Natural killer cell treated with Interleukin-12 subunit alpha and Interleukin-12 subunit beta and Interleukin-15 and Interleukin-18, amount 100 ng/mL, for 72 hours (primary cell): ENCODE data around the gene GINS2. TPM values are rescaled to one million over a fixed set of nuclear protein-coding genes. Genes with fewer than 3 reads are reported as not detected.

Source experiments
- ATAC-seq, 2 donors: fragments of 150-1000 bp; cut with Tn5 transposase in 1 of 2; sonication (Bioruptor Pico), chemical (Tn5 transposase) in 1 of 2; 2 replicates each; pipeline ENCODE4 v1.10.0; 2021
- DNase-seq: peaks from one replicate; pipeline ENCODE4 v3.0.0; 2022; ENCODE audit warnings: low spot score
- H3K27ac Mint-ChIP-seq, 2 donors: 1 replicate in 1 of 2; 2 replicates in 1 of 2; pipeline ENCODE4 v1.8.0; 2022; ENCODE audit warnings: mixed read lengths in 2 of 2, mild to moderate bottlenecking in 1 of 2, moderate library complexity in 1 of 2
- H3K27me3 Mint-ChIP-seq, 2 donors: 1 replicate in 1 of 2; 2 replicates in 1 of 2; pipeline ENCODE4 v1.8.0; 2022; ENCODE audit warnings: mixed read lengths in 2 of 2
- H3K36me3 Mint-ChIP-seq: one replicate; pipeline ENCODE4 v1.8.0; 2022; ENCODE audit warnings: mixed read lengths
- H3K4me1 Mint-ChIP-seq, 2 donors: 1 replicate in 1 of 2; 2 replicates in 1 of 2; pipeline ENCODE4 v1.8.0; 2022; ENCODE audit warnings: low read depth in 2 of 2, mixed read lengths in 2 of 2, mild to moderate bottlenecking in 1 of 2
- H3K4me3 Mint-ChIP-seq: one replicate; pipeline ENCODE4 v1.8.0; 2022; ENCODE audit warnings: mixed read lengths
- H3K9me3 Mint-ChIP-seq: 2 replicates; pipeline ENCODE4 v1.8.0; 2022; ENCODE audit warnings: mixed read lengths
- total RNA-seq, 2 donors: library from RNA; stranded (reverse); gene quantifications; one replicate each; pipeline ENCODE4 v1.2.3, GENCODE V29; 2022

Gene GINS2
- total RNA-seq, 2 donors from 2014 or later = 34.3 to 69.5 TPM

- H3K27me3 Mint-ChIP-seq = no peaks in the 10 kb centered on the region
- no peak overlapping the region for H3K27ac Mint-ChIP-seq
- H3K9me3 Mint-ChIP-seq = no peaks in the 10 kb centered on the region
- H3K4me1 Mint-ChIP-seq = peaks cover 13 to 26% of the 10 kb centered on the region in 2 donors
- no peaks in the 10 kb centered on the region for H3K36me3 Mint-ChIP-seq
- ATAC-seq (no peak), DNase-seq (no peak)
- H3K4me3 Mint-ChIP-seq = no peak overlapping the region
Observed at GRCh38 chr16:85646358-85646907, 42.3 kb downstream of the GINS2 start.

GRCh38 chr16:85645021-85645589, 43.6 kb downstream of the GINS2 start:
- Mint-ChIP-seq H3K4me3 (no peak overlapping the region), H3K9me3 (no peaks in the 10 kb centered on the region), H3K27ac (no peak overlapping the region), H3K36me3 (no peaks in the 10 kb centered on the region), H3K27me3 (no peaks in the 10 kb centered on the region), H3K4me1 (peaks cover 18 to 29% of the 10 kb centered on the region in 2 donors)
- ATAC-seq = no peak
- DNase-seq = no peak

- H3K4me1 Mint-ChIP-seq = peaks cover 18 to 32% of the 10 kb centered on the region in 2 donors
- ATAC-seq = no peak
- no peaks in the 10 kb centered on the region for H3K9me3 Mint-ChIP-seq
- no peaks in the 10 kb centered on the region for H3K36me3 Mint-ChIP-seq
- H3K4me3 Mint-ChIP-seq = no peak overlapping the region
- H3K27me3 Mint-ChIP-seq = no peaks in the 10 kb centered on the region
- DNase-seq = no peak
- H3K27ac Mint-ChIP-seq = no peak overlapping the region
Observed at GRCh38 chr16:85644093-85644712, 44.6 kb downstream of the GINS2 start.

- no peaks in the 10 kb centered on the region for H3K27me3 Mint-ChIP-seq
- peaks cover 18 to 30% of the 10 kb centered on the region in 2 donors for H3K4me1 Mint-ChIP-seq
- no peaks in the 10 kb centered on the region for H3K36me3 Mint-ChIP-seq
- DNase-seq = no peak
- H3K4me3 Mint-ChIP-seq = no peak overlapping the region
- no peak for ATAC-seq
- H3K9me3 Mint-ChIP-seq = no peaks in the 10 kb centered on the region
- H3K27ac Mint-ChIP-seq = no peak overlapping the region
Observed at GRCh38 chr16:85643631-85644030, 45.1 kb downstream of the GINS2 start.

- Mint-ChIP-seq H3K4me3 (no peak overlapping the region), H3K9me3 (no peaks in the 10 kb centered on the region), H3K4me1 (peaks cover 18 to 30% of the 10 kb centered on the region in 2 donors), H3K36me3 (no peaks in the 10 kb centered on the region), H3K27ac (peak overlapping the region in 1 of 2 donors; percentile 54), H3K27me3 (no peaks in the 10 kb centered on the region)
- DNase-seq (no peak), ATAC-seq (peak; percentile 2 to 26)
Observed at GRCh38 chr16:85642762-85643358, 45.9 kb downstream of the GINS2 start.

GRCh38 chr16:85641776-85642176, 47.0 kb downstream of the GINS2 start:
- no peak for DNase-seq
- no peak for ATAC-seq
- no peak overlapping the region for H3K4me3 Mint-ChIP-seq
- H3K27me3 Mint-ChIP-seq = no peaks in the 10 kb centered on the region
- peaks cover 18 to 30% of the 10 kb centered on the region in 2 donors for H3K4me1 Mint-ChIP-seq
- H3K36me3 Mint-ChIP-seq = no peaks in the 10 kb centered on the region
- H3K27ac Mint-ChIP-seq = no peak overlapping the region
- H3K9me3 Mint-ChIP-seq = no peaks in the 10 kb centered on the region

GRCh38 chr16:85641305-85641704, 47.4 kb downstream of the GINS2 start:
- no peak for ATAC-seq
- Mint-ChIP-seq H3K4me3 (no peak overlapping the region), H3K27me3 (no peaks in the 10 kb centered on the region), H3K9me3 (no peaks in the 10 kb centered on the region), H3K27ac (no peak overlapping the region), H3K4me1 (peaks cover 18 to 30% of the 10 kb centered on the region in 2 donors), H3K36me3 (no peaks in the 10 kb centered on the region)
- DNase-seq = no peak

- no peak overlapping the region for H3K27ac Mint-ChIP-seq
- H3K4me3 Mint-ChIP-seq = no peak overlapping the region
- no peaks in the 10 kb centered on the region for H3K9me3 Mint-ChIP-seq
- DNase-seq = no peak
- no peaks in the 10 kb centered on the region for H3K27me3 Mint-ChIP-seq
- no peak for ATAC-seq
- no peaks in the 10 kb centered on the region for H3K36me3 Mint-ChIP-seq
- H3K4me1 Mint-ChIP-seq = peaks cover 11 to 23% of the 10 kb centered on the region in 2 donors
Observed at GRCh38 chr16:85640585-85640984, 48.2 kb downstream of the GINS2 start.

- Mint-ChIP-seq H3K36me3 (no peaks in the 10 kb centered on the region), H3K4me1 (peaks cover 11 to 23% of the 10 kb centered on the region in 2 donors), H3K4me3 (no peak overlapping the region), H3K9me3 (no peaks in the 10 kb centered on the region), H3K27me3 (no peaks in the 10 kb centered on the region), H3K27ac (no peak overlapping the region)
- ATAC-seq = no peak
- no peak for DNase-seq
Observed at GRCh38 chr16:85640254-85640558, 48.5 kb downstream of the GINS2 start.

- ATAC-seq (no peak), DNase-seq (no peak)
- Mint-ChIP-seq H3K4me1 (peaks cover 10 to 24% of the 10 kb centered on the region in 2 donors), H3K4me3 (no peak overlapping the region), H3K27ac (no peak overlapping the region), H3K9me3 (no peaks in the 10 kb centered on the region), H3K27me3 (no peaks in the 10 kb centered on the region), H3K36me3 (no peaks in the 10 kb centered on the region)
Observed at GRCh38 chr16:85639529-85640253, 49.1 kb downstream of the GINS2 start.

GRCh38 chr16:85638695-85639409, 49.9 kb downstream of the GINS2 start:
- no peak for ATAC-seq
- H3K4me3 Mint-ChIP-seq = no peak overlapping the region
- no peaks in the 10 kb centered on the region for H3K36me3 Mint-ChIP-seq
- no peaks in the 10 kb centered on the region for H3K9me3 Mint-ChIP-seq
- DNase-seq = no peak
- H3K27ac Mint-ChIP-seq = no peak overlapping the region
- peaks cover 4 to 18% of the 10 kb centered on the region in 2 donors for H3K4me1 Mint-ChIP-seq
- no peaks in the 10 kb centered on the region for H3K27me3 Mint-ChIP-seq

GRCh38 chr16:85637808-85638647, 50.7 kb downstream of the GINS2 start:
- no peak overlapping the region for H3K27ac Mint-ChIP-seq
- H3K4me1 Mint-ChIP-seq = peaks cover 4 to 17% of the 10 kb centered on the region in 2 donors
- no peak overlapping the region for H3K4me3 Mint-ChIP-seq
- no peaks in the 10 kb centered on the region for H3K36me3 Mint-ChIP-seq
- no peak for DNase-seq
- H3K9me3 Mint-ChIP-seq = no peaks in the 10 kb centered on the region
- no peaks in the 10 kb centered on the region for H3K27me3 Mint-ChIP-seq
- ATAC-seq = no peak
